Colonic mucosa (tissue), 4 donors: ENCODE measurements around the gene OSBPL9. TPM values are rescaled to one million over a fixed set of nuclear protein-coding genes. Genes with fewer than 3 reads are reported as not detected.

Experiments
- DNase-seq: peaks from one replicate; pipeline ENCODE4 v3.0.0-alpha.2; 2020
- H3K27ac ChIP-seq: fragments of 200-600 bp; one replicate; pipeline ENCODE4 v1.8.0; 2021
- H3K27me3 ChIP-seq: fragments of 200-600 bp; one replicate; pipeline ENCODE4 v1.8.0; 2021
- H3K36me3 ChIP-seq: fragments of 200-600 bp; one replicate; pipeline ENCODE4 v1.8.0; 2021
- H3K4me1 ChIP-seq: fragments of 200-600 bp; one replicate; pipeline ENCODE4 v1.8.0; 2021; ENCODE audit warnings: mild to moderate bottlenecking
- H3K4me3 ChIP-seq: fragments of 200-600 bp; one replicate; pipeline ENCODE4 v1.8.0; 2021
- H3K9ac ChIP-seq, 2 donors: one replicate each; pipeline ENCODE4 v1.7.0; 2013; ENCODE audit warnings: control low read depth in 2 of 2, low read depth in 2 of 2, low read length in 2 of 2
- H3K9me3 ChIP-seq: fragments of 200-600 bp; one replicate; pipeline ENCODE4 v1.8.0; 2021
- intact Hi-C: fragments of 100-400 bp; cut with DNase I; formaldehyde crosslinking; loops from one replicate; pipeline ENCODE4 v1.14.1; 2022
- total RNA-seq, 2 donors: library from RNA; stranded (reverse); fragmentation: NEBNext Ultra II Directional in 1 of 2; extraction: Animal tissue kit (Norgen Biotek cat#: 25700) in 1 of 2; gene quantifications; one replicate each; pipeline ENCODE4 v1.2.1, GENCODE V29; 2021
- TF ChIP-seq, protein P1 (sequence below): fragments of 200-600 bp; IDR thresholded peaks from one replicate; pipeline ENCODE4 v1.8.0; 2022; ENCODE audit warnings: antibody characterized with exemption, mild to moderate bottlenecking
- donor health status: healthy.
- donor health status: DM: no; HTN: no; CAD: no.
- donor health status: DM: no; HTN: no; CAD: no.

The OSBPL9 gene
- total RNA-seq, 2 donors from 2014 or later = 37.3 to 59.6 TPM

DNA sequence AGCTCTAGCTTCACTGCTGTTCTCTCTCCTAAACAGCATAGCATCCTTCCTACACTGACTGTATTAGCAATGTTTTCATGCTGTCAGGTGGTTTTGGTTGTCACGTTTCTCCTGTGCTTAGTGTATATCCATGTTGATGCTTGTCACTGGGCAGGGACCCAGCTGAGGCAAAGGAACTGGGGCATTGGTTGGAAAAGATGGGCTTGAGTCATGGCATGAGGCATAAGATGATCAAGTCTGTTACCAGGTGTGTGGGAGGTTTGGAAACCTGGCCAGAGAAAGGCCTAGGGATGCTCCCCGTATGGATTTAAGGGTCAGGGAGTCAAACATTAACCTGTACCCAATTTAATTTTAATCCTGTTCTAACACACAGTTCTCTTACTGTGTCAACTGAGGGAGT lies 69.6 kb downstream of the OSBPL9 start:
- H3K27ac ChIP-seq = no peak overlapping the region
- DNase-seq = no peak
- H3K27me3 ChIP-seq = no peaks in the 10 kb centered on the region
- H3K9me3 ChIP-seq = no peaks in the 10 kb centered on the region
- no peak overlapping the region for H3K9ac ChIP-seq
- no peaks in the 10 kb centered on the region for H3K36me3 ChIP-seq
- H3K4me3 ChIP-seq = no peak overlapping the region
- TF ChIP-seq, protein P1, sequence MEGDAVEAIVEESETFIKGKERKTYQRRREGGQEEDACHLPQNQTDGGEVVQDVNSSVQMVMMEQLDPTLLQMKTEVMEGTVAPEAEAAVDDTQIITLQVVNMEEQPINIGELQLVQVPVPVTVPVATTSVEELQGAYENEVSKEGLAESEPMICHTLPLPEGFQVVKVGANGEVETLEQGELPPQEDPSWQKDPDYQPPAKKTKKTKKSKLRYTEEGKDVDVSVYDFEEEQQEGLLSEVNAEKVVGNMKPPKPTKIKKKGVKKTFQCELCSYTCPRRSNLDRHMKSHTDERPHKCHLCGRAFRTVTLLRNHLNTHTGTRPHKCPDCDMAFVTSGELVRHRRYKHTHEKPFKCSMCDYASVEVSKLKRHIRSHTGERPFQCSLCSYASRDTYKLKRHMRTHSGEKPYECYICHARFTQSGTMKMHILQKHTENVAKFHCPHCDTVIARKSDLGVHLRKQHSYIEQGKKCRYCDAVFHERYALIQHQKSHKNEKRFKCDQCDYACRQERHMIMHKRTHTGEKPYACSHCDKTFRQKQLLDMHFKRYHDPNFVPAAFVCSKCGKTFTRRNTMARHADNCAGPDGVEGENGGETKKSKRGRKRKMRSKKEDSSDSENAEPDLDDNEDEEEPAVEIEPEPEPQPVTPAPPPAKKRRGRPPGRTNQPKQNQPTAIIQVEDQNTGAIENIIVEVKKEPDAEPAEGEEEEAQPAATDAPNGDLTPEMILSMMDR = no peak
- intact Hi-C loops = no loop called here
- no peaks in the 10 kb centered on the region for H3K4me1 ChIP-seq

DNA sequence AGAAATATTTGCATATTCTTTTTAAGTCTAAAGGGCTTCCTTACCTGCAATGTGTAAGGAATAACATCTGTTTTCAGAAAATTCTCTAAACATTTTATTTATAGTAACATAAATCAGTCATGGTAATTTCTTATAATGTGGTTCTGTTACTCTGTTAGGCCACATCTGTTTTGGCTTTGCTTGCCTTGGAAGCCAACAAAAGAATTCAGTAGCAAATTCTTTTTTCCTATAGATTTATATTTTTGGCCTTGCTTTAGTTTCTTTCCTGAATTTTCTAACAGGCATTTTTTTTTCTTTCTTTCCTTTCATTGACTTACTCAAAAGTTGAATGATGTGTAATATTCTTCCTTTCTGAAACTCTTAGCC lies 72.2 kb downstream of the OSBPL9 start:
- no peak overlapping the region for H3K4me3 ChIP-seq
- TF ChIP-seq, protein P1 = no peak
- no peak for DNase-seq
- H3K9ac ChIP-seq = no peak overlapping the region
- no peaks in the 10 kb centered on the region for H3K9me3 ChIP-seq
- no peak overlapping the region for H3K27ac ChIP-seq
- no peaks in the 10 kb centered on the region for H3K36me3 ChIP-seq
- intact Hi-C loops = no loop called here
- no peaks in the 10 kb centered on the region for H3K4me1 ChIP-seq
- H3K27me3 ChIP-seq = no peaks in the 10 kb centered on the region

DNA sequence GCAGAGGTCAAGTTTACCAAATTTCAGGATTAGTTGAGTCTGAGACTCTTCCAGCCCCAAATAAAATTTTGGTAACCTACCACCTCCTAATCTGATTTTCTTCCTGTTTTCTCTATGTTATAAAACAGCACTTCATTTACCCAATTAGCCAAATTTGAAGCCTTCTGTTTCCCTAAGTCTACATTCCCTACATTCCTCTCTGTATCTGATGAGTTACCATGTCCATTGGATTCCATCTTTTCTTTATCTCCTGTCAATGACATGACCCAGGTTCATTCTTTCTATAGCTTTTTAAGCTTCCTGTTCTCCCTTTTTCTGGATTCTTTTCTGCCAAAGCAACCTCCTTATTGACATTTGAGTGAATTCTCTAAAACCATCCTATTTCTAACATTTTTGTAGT lies 72.8 kb downstream of the OSBPL9 start:
- intact Hi-C loops = no loop called here
- Histone ChIP-seq H3K27ac (no peak overlapping the region), H3K9ac (no peak overlapping the region), H3K36me3 (no peaks in the 10 kb centered on the region), H3K4me3 (no peak overlapping the region), H3K27me3 (no peaks in the 10 kb centered on the region), H3K4me1 (no peaks in the 10 kb centered on the region), H3K9me3 (no peaks in the 10 kb centered on the region)
- no peak for DNase-seq
- TF ChIP-seq, protein P1 = no peak

DNA sequence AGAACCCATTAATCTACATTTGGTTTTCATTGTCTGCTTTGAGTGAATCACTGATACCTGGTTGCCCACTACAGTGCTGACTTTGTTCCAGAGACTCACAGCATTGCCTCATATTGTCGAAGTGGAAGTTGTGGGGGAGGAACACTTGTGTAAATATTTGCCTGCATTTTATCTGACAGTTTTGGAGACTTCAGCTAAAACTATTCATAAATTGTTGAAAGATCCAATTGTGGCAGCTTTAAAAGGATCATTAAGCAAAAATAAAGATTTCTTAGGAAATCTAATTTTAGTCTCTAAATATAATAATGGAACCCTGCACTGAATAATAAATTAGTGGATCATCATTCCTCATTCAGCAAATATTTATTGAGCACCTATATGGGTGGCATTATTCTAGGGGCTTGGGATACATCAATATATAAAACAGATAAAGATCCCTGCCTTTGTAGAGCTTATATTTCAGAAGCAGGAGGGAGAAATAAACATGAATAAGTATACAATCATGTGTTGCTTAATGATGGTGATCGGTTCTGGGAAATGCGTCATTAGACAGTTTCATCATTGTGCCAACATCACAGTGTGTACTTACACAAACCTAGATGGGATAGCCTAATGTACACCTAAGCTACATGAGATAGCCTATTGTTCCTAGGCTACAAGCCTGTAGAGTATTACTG lies 73.5 kb downstream of the OSBPL9 start:
- Histone ChIP-seq H3K27me3 (no peaks in the 10 kb centered on the region), H3K4me1 (no peaks in the 10 kb centered on the region), H3K9ac (no peak overlapping the region), H3K27ac (no peak overlapping the region), H3K4me3 (no peak overlapping the region), H3K36me3 (no peaks in the 10 kb centered on the region), H3K9me3 (no peaks in the 10 kb centered on the region)
- no peak for DNase-seq
- TF ChIP-seq, protein P1 = no peak
- intact Hi-C loops = no loop called here

DNA sequence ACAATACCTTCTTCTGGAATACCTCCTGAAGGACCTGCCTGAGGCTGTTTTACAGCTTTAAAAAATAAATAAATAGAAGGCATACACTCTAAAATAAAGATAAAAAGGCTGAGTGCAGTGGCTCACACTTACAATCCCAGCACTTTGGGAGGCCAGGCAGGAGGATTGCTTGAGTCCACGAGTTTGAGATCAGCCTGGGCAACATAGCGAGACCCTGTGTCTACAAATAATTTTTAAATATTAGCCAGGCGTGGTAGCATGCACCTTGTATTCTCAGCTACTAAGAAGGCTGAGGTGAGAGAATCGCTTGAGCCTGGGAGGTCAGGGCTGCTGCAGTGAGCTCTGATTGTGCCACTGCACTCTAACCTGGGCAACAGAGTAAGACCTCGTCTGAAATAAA lies 75.0 kb downstream of the OSBPL9 start:
- H3K27me3 ChIP-seq = no peaks in the 10 kb centered on the region
- H3K27ac ChIP-seq = no peak overlapping the region
- H3K36me3 ChIP-seq = no peaks in the 10 kb centered on the region
- DNase-seq = no peak
- TF ChIP-seq, protein P1 = no peak
- H3K9ac ChIP-seq = no peak overlapping the region
- H3K9me3 ChIP-seq = no peaks in the 10 kb centered on the region
- no peak overlapping the region for H3K4me3 ChIP-seq
- intact Hi-C loops = no loop called here
- no peaks in the 10 kb centered on the region for H3K4me1 ChIP-seq
